SK-N-SH treated with all-trans-retinoic acid at 6 μM for 48 hours (cell line): ENCODE data around the gene TCF12.

Experiments
- ATAC-seq: fragments of 200-7000 bp; cut with Tn5 transposase; 3 replicates; pipeline ENCODE4 v1.9.1; 2020; ENCODE audit warnings: mild to moderate bottlenecking, moderate library complexity
- ARNTL ChIP-seq: fragments of 450-650 bp; formaldehyde crosslinking; IDR thresholded peaks from 2 replicates; pipeline ENCODE4 v1.5.0; 2020; ENCODE audit warnings: low read depth, mild to moderate bottlenecking, moderate library complexity, borderline replicate concordance
- CREB5 ChIP-seq: fragments of 250-450 bp; sonication (Bioruptor Pico); IDR thresholded peaks from 2 replicates; pipeline ENCODE4 v1.5.1; 2020; ENCODE audit warnings: low read depth, mild to moderate bottlenecking, moderate library complexity
- CSRNP3 ChIP-seq: fragments of 250-450 bp; sonication (Bioruptor Pico); IDR thresholded peaks from 2 replicates; pipeline ENCODE4 v1.5.1; 2021; ENCODE audit warnings: mild to moderate bottlenecking, moderate library complexity
- ESRRG ChIP-seq: fragments of 250-450 bp; sonication (Bioruptor Pico); IDR thresholded peaks from 2 replicates; pipeline ENCODE4 v1.6.1; 2021; ENCODE audit warnings: mild to moderate bottlenecking
- GLIS3 ChIP-seq: fragments of 250-450 bp; sonication (Bioruptor Pico); IDR thresholded peaks from 2 replicates; pipeline ENCODE4 v1.5.0; 2020; ENCODE audit warnings: mild to moderate bottlenecking, moderate library complexity
- ISL1 ChIP-seq: fragments of 250-450 bp; sonication (Bioruptor Pico); IDR thresholded peaks from 2 replicates; pipeline ENCODE4 v2.1.2; 2022; ENCODE audit warnings: mild to moderate bottlenecking, moderate library complexity
- OSR1 ChIP-seq: fragments of 250-450 bp; sonication (Bioruptor Pico); IDR thresholded peaks from 2 replicates; pipeline ENCODE4 v1.8.0; 2022; ENCODE audit warnings: moderate library complexity, mild to moderate bottlenecking, inconsistent platforms
- PATZ1 ChIP-seq: fragments of 250-450 bp; sonication (Bioruptor Pico); IDR thresholded peaks from 2 replicates; pipeline ENCODE4 v1.8.0; 2020; ENCODE audit warnings: mild to moderate bottlenecking, moderate library complexity, borderline replicate concordance
- POU6F1 ChIP-seq: fragments of 250-450 bp; sonication (Bioruptor Pico); IDR thresholded peaks from 2 replicates; pipeline ENCODE4 v1.8.0; 2021; ENCODE audit warnings: low read depth, mild to moderate bottlenecking, moderate library complexity, borderline replicate concordance
- PPARA ChIP-seq: fragments of 250-450 bp; sonication (Bioruptor Pico); IDR thresholded peaks from 2 replicates; pipeline ENCODE4 v1.5.0; 2020; ENCODE audit warnings: mild to moderate bottlenecking, borderline replicate concordance
- SNAI2 ChIP-seq: fragments of 250-450 bp; sonication (Bioruptor Pico); IDR thresholded peaks from 2 replicates; pipeline ENCODE4 v1.5.0; 2020; ENCODE audit warnings: mild to moderate bottlenecking, moderate library complexity
- TOX ChIP-seq: fragments of 250-450 bp; sonication (Bioruptor Pico); IDR thresholded peaks from 2 replicates; pipeline ENCODE4 v1.8.0; 2021; ENCODE audit warnings: mild to moderate bottlenecking, moderate library complexity, borderline replicate concordance
- ZC3H10 ChIP-seq: fragments of 250-450 bp; sonication (Bioruptor Pico); IDR thresholded peaks from 2 replicates; pipeline ENCODE4 v1.5.1; 2021; ENCODE audit warnings: mild to moderate bottlenecking, moderate library complexity
- ZFP3 ChIP-seq: fragments of 250-450 bp; sonication (Bioruptor Pico); IDR thresholded peaks from 2 replicates; pipeline ENCODE4 v1.5.0; 2020; ENCODE audit warnings: mild to moderate bottlenecking, moderate library complexity
- ZNF565 ChIP-seq: fragments of 450-650 bp; formaldehyde crosslinking; conservative IDR thresholded peaks from 2 replicates; pipeline ENCODE4 v1.5.0; 2020; ENCODE audit warnings: low read depth, mild to moderate bottlenecking, moderate library complexity
- ZNF70 ChIP-seq: fragments of 450-650 bp; formaldehyde crosslinking; IDR thresholded peaks from 2 replicates; pipeline ENCODE4 v1.5.0; 2020; ENCODE audit warnings: mild to moderate bottlenecking, moderate library complexity
- TF ChIP-seq, protein P1 (sequence below): fragments of 250-450 bp; sonication (Bioruptor Pico); IDR thresholded peaks from 2 replicates; pipeline ENCODE4 v1.5.0; 2020; ENCODE audit warnings: mild to moderate bottlenecking, moderate library complexity

TCF12 gene

DNA sequence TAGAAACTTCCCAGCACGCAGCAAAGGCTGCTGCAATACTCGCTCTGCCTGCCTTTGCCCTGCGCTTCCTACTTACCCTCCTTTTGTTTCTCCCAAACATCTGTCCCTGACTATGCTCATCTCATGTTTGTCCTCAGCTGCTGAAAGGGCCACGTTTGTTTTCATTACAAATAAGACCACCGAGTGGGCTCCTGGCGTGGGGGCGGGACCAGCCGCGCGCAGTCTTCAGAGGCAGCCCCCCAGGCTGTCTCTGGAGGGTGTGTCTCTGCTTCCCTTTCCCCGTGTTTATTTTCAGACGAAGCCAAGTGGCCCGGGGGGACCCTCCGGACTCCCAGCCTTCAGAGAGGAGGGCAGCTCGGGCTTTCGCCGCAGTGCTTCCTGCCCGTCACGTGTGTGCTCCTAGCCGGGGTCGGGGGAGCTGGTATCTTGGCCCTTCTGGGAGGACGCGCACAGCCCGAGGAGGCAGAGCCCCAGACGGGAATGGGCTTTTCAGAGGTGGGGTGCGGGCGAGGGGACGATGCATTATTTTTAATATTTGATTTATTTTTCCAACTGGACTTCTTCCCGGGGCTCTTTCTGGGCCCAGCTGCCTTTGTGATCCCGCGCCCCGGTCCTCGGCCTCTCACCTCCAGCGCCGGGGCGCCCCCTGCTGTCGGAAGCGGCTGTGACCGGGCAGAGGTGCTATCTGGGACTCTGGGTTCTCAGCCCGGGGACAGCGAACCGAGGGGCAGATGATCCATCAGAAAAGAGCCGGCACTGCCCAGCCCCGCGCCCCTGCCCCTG lies 387.9 kb downstream of the TCF12 start:
- peak; percentile 94 for ATAC-seq
- peak; percentile 93 for TF ChIP-seq ZNF70 (CRISPR knock-in tag)
- TF ChIP-seq, protein P1, sequence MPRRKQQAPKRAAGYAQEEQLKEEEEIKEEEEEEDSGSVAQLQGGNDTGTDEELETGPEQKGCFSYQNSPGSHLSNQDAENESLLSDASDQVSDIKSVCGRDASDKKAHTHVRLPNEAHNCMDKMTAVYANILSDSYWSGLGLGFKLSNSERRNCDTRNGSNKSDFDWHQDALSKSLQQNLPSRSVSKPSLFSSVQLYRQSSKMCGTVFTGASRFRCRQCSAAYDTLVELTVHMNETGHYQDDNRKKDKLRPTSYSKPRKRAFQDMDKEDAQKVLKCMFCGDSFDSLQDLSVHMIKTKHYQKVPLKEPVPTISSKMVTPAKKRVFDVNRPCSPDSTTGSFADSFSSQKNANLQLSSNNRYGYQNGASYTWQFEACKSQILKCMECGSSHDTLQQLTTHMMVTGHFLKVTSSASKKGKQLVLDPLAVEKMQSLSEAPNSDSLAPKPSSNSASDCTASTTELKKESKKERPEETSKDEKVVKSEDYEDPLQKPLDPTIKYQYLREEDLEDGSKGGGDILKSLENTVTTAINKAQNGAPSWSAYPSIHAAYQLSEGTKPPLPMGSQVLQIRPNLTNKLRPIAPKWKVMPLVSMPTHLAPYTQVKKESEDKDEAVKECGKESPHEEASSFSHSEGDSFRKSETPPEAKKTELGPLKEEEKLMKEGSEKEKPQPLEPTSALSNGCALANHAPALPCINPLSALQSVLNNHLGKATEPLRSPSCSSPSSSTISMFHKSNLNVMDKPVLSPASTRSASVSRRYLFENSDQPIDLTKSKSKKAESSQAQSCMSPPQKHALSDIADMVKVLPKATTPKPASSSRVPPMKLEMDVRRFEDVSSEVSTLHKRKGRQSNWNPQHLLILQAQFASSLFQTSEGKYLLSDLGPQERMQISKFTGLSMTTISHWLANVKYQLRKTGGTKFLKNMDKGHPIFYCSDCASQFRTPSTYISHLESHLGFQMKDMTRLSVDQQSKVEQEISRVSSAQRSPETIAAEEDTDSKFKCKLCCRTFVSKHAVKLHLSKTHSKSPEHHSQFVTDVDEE (CRISPR knock-in tag) = 0 out of 2 replicates have a peak, but pooled peaks have one; percentile 50
- TF ChIP-seq GLIS3 (CRISPR knock-in tag) = no peak
- no peak for TF ChIP-seq TOX (CRISPR knock-in tag)
- no peak for TF ChIP-seq OSR1 (CRISPR knock-in tag)
- 0 out of 2 replicates have a peak, but pooled peaks have one; percentile 17 for TF ChIP-seq ARNTL (CRISPR knock-in tag)
- no peak for TF ChIP-seq ISL1 (CRISPR knock-in tag)

DNA sequence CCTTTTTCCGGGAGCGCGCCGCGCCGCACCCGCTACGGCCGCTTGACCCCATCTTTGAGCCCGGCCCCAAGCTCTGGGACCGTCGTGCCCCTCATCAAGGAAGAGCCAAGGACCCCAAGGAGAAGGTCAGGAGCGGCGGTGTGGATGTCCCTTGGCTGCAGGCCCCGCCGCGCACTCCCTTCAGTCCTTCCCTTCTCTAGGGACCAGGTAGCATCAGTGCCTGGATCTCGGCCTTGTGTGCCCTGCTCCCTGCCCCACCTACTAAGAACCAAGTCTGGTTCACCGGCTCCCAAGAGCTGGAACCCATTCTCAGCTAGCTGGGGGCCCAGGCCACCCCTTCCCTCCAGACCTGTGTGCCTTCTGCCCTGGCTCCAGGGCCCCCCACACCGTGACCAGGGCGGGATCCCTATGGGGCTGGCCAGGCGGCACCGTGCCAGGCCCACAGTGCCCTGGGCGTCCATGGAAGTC lies 388.5 kb downstream of the TCF12 start:
- TF ChIP-seq CSRNP3 (no peak), ZFP3 (no peak)
- ATAC-seq = peak; percentile 23

DNA sequence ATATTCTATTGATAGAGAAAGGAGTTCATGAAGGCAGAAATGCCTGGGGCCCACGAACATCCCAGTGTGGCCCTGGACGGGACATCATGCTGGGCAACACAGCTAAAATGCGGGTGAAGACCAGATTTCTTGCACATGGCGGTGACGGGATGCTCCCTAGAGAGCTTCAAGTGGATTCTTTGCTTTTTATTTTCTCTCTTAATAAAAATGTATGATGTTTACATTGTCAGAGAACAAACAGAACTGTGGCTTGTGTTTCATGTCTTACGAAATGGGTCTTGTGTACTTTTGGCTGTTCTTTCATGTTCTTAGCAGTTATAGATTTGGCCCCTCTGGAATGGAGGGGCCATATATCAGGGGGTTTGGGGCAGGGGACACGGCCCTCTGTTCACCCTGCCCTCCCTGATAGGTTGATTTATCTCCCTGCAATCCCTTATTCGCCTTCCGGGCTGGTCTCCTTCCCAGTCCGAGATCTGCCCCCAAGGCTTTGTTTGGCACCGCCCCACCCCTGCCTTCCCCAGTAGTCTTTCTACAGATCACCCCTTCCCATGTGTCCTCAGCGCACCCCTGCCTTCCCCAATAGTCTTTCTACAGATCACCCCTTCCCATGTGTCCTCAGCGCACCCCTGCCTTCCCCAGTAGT lies 389.2 kb downstream of the TCF12 start:
- TF ChIP-seq ZFP3 = no peak
- no peak for TF ChIP-seq PPARA
- no peak for TF ChIP-seq POU6F1 (CRISPR knock-in tag)
- no peak for TF ChIP-seq ZNF70 (CRISPR knock-in tag)
- TF ChIP-seq, protein P1 (CRISPR knock-in tag) = no peak
- no peak for TF ChIP-seq SNAI2
- no peak for TF ChIP-seq ESRRG (CRISPR knock-in tag)
- TF ChIP-seq CREB5 (CRISPR knock-in tag) = no peak
- TF ChIP-seq ZC3H10 (CRISPR knock-in tag) = no peak
- no peak for TF ChIP-seq PATZ1 (CRISPR knock-in tag)
- TF ChIP-seq ZNF565 (CRISPR knock-in tag) = no peak
- TF ChIP-seq CSRNP3 = no peak
- no peak for ATAC-seq
